ENCODE data around the gene PADI4. TPM values are rescaled to one million over a fixed set of nuclear protein-coding genes. Genes with fewer than 3 reads are reported as not detected.

Gene PADI4
- total and polyA plus RNA-seq, 2 donors (not counting 3 experiments of a cell fraction or from before 2014, with no cell fraction given), result not detected

DNA sequence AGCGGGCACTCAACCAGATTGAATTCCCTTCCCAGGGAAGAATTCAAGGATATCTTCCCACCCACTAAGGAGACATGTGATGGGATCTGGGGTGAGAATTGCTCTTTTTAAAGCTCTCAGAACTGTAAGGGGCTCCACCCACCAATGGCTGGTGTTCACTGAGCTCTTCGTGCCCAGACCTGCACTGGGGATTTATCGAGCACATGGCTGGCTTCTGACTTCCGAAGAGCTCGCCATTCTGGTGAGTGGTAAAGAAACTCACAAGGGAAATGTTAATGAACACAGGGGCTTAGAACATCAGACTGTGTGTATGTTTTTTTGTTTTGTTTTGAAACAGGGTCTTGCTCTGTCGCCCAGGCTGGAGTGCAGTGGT, 49.3 kb upstream of the PADI4 start:
- Histone ChIP-seq H2AFZ (ENCODE audit: low read depth, low read length) (no peak overlapping the region), H3K27me3 (ENCODE audit: control insufficient read depth in 2 of 2, insufficient read depth in 2 of 2, low read length in 2 of 2) (peaks cover 3 to 7% of the 10 kb centered on the region in 2 experiments), H3K4me2 (ENCODE audit: insufficient read depth, low read length) (no peak overlapping the region), H3K9me3 (replicated peaks; ENCODE audit: control insufficient read depth, insufficient read depth, low read length) (no peaks in the 10 kb centered on the region), H3K36me3 (ENCODE audit: control insufficient read depth in 2 of 2, extremely low read depth in 1 of 2, insufficient read depth in 2 of 2, low read length in 2 of 2) (no peaks in the 10 kb centered on the region), H3K9me1 (replicated peaks; ENCODE audit: control insufficient read depth, extremely low read depth, insufficient read depth, low read length) (no peaks in the 10 kb centered on the region), H3K4me1 (ENCODE audit: control insufficient read depth, extremely low read depth, insufficient read depth, low read length) (no peaks in the 10 kb centered on the region), H3K27ac (ENCODE audit: insufficient read depth, low read depth, low read length) (no peak overlapping the region), H3K79me2 (ENCODE audit: control insufficient read depth, insufficient read depth, low read length) (no peaks in the 10 kb centered on the region), H3K4me3 (replicated peaks in 1 of 3; ENCODE audit: insufficient read depth in 1 of 3, low read depth in 1 of 3, low read length in 3 of 3) (no peak overlapping the region), H4K20me1 (replicated peaks; ENCODE audit: control insufficient read depth, extremely low read depth, insufficient read depth, low read length) (no peaks in the 10 kb centered on the region), H3K9ac (replicated peaks; ENCODE audit: extremely low read depth, insufficient read depth, low read length) (no peak overlapping the region)
- TF ChIP-seq POLR2AphosphoS5 (IDR thresholded peaks at IDR 0.05; ENCODE audit: insufficient read depth, low read depth, low read length) (no peak), MYC (IDR thresholded peaks at IDR 0.05; ENCODE audit: low read depth, low read length) (no peak), GATA2 (IDR thresholded peaks at IDR 0.05; ENCODE audit: insufficient read depth, insufficient read length, low read depth, low read length) (no peak), JUN (IDR thresholded peaks at IDR 0.05; ENCODE audit: borderline replicate concordance, insufficient read depth, insufficient read length, low read depth) (no peak), POLR2A (IDR thresholded peaks at IDR 0.05; ENCODE audit: low read depth, low read length) (no peak), EZH2 (IDR thresholded peaks at IDR 0.05; ENCODE audit: borderline replicate concordance, low read depth, low read length, severe bottlenecking) (no peak), FOS (IDR thresholded peaks at IDR 0.05; ENCODE audit: borderline replicate concordance, insufficient read depth, low read length) (no peak)
- TF ChIP-seq, protein P1, sequence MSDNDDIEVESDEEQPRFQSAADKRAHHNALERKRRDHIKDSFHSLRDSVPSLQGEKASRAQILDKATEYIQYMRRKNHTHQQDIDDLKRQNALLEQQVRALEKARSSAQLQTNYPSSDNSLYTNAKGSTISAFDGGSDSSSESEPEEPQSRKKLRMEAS (IDR thresholded peaks at IDR 0.05; ENCODE audit: insufficient read depth, insufficient read length), result no peak
- TF ChIP-seq, protein P2, sequence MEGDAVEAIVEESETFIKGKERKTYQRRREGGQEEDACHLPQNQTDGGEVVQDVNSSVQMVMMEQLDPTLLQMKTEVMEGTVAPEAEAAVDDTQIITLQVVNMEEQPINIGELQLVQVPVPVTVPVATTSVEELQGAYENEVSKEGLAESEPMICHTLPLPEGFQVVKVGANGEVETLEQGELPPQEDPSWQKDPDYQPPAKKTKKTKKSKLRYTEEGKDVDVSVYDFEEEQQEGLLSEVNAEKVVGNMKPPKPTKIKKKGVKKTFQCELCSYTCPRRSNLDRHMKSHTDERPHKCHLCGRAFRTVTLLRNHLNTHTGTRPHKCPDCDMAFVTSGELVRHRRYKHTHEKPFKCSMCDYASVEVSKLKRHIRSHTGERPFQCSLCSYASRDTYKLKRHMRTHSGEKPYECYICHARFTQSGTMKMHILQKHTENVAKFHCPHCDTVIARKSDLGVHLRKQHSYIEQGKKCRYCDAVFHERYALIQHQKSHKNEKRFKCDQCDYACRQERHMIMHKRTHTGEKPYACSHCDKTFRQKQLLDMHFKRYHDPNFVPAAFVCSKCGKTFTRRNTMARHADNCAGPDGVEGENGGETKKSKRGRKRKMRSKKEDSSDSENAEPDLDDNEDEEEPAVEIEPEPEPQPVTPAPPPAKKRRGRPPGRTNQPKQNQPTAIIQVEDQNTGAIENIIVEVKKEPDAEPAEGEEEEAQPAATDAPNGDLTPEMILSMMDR (IDR thresholded peaks at IDR 0.05; ENCODE audit: extremely low read depth in 1 of 2, insufficient read depth in 1 of 2, low read depth in 1 of 2, low read length in 2 of 2), result no peak
- ChIA-PET CTCF (interaction anchor here (1.1 to 1.4 kb wide), 3 partner anchors 13 to 21 kb away, joined by 3 to 6 read pairs (median 5); no protein-coding TSS in a partner anchor), POLR2A (no interaction called here)
- no peak for DNase-seq (ENCODE audit: low read depth, low spot score)
- BruUV-seq (replicated peaks), result no TSS peak
- dilution Hi-C loops (cut with MboI; ENCODE audit: extremely low pct_ligation_motif_present, low sequenced_read_pairs) (no loop called here), intact Hi-C loops (cut with micrococcal nuclease) (no loop called here)
- no peak for FAIRE-seq
